Body of pancreas (tissue), 4 donors: ENCODE measurements around the gene NXPE1.

ENCODE experiments used
- POLR2A ChIP-seq, 3 donors: fragments of 450-650 bp; IDR thresholded peaks; one replicate each; pipeline ENCODE4 v1.6.1; 2016; ENCODE audit warnings: antibody characterized with exemption in 3 of 3, mild to moderate bottlenecking in 2 of 3
- TF ChIP-seq, protein P1 (sequence below), 7 experiments: fragments of 450-650 bp in 4 of 7; fragments of 200-600 bp in 3 of 7; sonication (generic) in 3 of 7; IDR thresholded peaks; one replicate each; pipeline ENCODE4 v1.5.1; 2016 to 2019; ENCODE audit warnings: antibody characterized with exemption in 7 of 7

DNA sequence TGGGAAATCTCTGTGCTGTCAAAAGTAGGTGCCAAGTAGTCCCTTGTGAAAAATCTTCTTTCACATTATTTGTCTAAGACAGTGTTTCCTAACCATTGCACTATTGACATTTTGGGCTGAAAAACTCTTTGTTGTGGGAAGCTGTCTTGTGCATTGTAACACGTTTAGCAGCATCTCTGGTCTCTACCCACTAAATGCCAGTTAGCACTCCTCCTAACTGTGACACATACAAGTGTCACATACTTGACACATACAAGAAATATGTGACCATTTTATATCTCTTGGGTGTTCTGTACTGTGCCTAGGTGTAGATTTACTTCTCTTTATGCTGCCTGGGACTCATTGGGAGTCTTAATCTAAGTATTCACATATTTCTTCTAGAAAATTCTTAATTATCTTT, 57.8 kb downstream of the NXPE1 start:
- TF ChIP-seq, protein P1, sequence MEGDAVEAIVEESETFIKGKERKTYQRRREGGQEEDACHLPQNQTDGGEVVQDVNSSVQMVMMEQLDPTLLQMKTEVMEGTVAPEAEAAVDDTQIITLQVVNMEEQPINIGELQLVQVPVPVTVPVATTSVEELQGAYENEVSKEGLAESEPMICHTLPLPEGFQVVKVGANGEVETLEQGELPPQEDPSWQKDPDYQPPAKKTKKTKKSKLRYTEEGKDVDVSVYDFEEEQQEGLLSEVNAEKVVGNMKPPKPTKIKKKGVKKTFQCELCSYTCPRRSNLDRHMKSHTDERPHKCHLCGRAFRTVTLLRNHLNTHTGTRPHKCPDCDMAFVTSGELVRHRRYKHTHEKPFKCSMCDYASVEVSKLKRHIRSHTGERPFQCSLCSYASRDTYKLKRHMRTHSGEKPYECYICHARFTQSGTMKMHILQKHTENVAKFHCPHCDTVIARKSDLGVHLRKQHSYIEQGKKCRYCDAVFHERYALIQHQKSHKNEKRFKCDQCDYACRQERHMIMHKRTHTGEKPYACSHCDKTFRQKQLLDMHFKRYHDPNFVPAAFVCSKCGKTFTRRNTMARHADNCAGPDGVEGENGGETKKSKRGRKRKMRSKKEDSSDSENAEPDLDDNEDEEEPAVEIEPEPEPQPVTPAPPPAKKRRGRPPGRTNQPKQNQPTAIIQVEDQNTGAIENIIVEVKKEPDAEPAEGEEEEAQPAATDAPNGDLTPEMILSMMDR (IDR thresholded peaks at IDR 0.05), result no peak
- no peak for TF ChIP-seq POLR2A (IDR thresholded peaks at IDR 0.05)
